OCI-LY7 (cell line): ENCODE measurements around the gene SNAI3.
A peak's percentile ranks its signal among the peaks of the same experiment; 100 is the strongest.

Experiments
- CTCF ChIP-seq: fragments of 200-600 bp; sonication (generic); conservative IDR thresholded peaks from 2 replicates; pipeline ENCODE4 v1.5.1; 2014; ENCODE audit warnings: mild to moderate bottlenecking, antibody characterized with exemption, low read length, moderate library complexity, mixed read lengths
- EZH2phosphoT487 ChIP-seq: fragments of 200-600 bp; sonication (generic); IDR thresholded peaks from 2 replicates; pipeline ENCODE4 v1.6.1; 2018; ENCODE audit warnings: low read depth, borderline replicate concordance, mild to moderate bottlenecking, mixed run types, antibody characterized with exemption, low read length, moderate library complexity, mixed read lengths

- TF ChIP-seq CTCF (peak; percentile 56; the same call in 1 of the 2 replicates), EZH2phosphoT487 (no peak)
Observed at GRCh38 chr16:88697831-88698615, 11.7 kb upstream of the SNAI3 start.
